Measurements from ENCODE around the gene COL26A1. TPM values are rescaled to one million over a fixed set of nuclear protein-coding genes. Genes with fewer than 3 reads are reported as not detected.

Gene COL26A1
- total RNA-seq, 6 donors from 2014 or later: 0.20 to 1.0 (median 0.30) TPM; not detected in 2

DNA sequence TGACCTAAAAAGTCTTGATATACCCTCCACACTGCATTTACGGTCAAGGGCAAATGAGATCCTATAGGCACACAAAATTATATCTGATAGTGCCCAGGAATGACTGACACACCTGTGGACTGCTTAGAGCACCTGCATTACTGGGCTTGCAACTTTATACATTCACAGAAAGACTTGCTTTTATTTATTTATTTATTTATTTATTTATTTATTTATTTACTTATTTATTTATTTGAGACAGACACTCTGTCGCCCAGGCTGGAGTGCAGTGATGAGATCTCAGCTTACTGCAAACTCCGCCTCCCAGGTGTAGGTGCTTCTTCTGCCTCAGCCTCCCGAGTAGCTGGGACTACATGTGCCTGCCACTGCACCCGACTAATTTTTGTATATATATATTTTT lies 34.5 kb upstream of the COL26A1 start:
- Histone ChIP-seq H3K4me3 (no peak overlapping the region), H3K27ac (no peak overlapping the region), H3K4me1 (no peaks in the 10 kb centered on the region), H3K27me3 (no peaks in the 10 kb centered on the region), H3K36me3 (no peaks in the 10 kb centered on the region), H3K9me3 (no peaks in the 10 kb centered on the region)
- WGBS, 2 donors: 89 to 93% methylated on average over 5 of the region's 5 CpGs
- TF ChIP-seq POLR2AphosphoS5 (IDR thresholded peaks at IDR 0.05) (no peak), POLR2A (IDR thresholded peaks at IDR 0.05) (no peak), EP300 (IDR thresholded peaks at IDR 0.05) (no peak)
- TF ChIP-seq, protein P1, sequence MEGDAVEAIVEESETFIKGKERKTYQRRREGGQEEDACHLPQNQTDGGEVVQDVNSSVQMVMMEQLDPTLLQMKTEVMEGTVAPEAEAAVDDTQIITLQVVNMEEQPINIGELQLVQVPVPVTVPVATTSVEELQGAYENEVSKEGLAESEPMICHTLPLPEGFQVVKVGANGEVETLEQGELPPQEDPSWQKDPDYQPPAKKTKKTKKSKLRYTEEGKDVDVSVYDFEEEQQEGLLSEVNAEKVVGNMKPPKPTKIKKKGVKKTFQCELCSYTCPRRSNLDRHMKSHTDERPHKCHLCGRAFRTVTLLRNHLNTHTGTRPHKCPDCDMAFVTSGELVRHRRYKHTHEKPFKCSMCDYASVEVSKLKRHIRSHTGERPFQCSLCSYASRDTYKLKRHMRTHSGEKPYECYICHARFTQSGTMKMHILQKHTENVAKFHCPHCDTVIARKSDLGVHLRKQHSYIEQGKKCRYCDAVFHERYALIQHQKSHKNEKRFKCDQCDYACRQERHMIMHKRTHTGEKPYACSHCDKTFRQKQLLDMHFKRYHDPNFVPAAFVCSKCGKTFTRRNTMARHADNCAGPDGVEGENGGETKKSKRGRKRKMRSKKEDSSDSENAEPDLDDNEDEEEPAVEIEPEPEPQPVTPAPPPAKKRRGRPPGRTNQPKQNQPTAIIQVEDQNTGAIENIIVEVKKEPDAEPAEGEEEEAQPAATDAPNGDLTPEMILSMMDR (IDR thresholded peaks at IDR 0.05): no peak
- ATAC-seq (ENCODE audit: low FRiP score in 2 of 2): no peak
- DNase-seq: no peak

DNA sequence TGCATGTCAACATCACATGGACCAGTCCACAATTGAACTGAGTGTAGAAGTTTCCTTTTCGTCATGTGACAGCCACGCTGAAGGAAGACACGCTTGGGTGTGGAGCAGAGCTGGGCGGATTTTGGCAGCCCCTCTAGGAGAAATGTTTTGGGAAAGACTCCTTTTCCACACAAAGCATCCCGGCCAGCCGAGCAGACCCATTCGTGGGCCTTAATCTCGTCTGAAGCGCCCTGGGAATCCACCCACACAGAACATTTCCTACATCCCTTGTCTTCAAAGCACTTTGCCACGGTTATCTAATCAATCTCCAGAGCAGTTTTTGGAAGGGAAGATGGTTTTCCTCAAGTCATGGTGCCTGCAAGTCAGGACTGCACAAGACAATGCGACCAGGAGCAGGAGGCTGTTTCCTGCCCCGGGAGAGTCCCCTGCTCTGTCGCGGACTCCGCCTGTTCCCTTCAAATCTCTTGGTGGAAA lies 32.6 kb upstream of the COL26A1 start:
- no peaks in the 10 kb centered on the region for H3K4me1 ChIP-seq
- H3K36me3 ChIP-seq: no peaks in the 10 kb centered on the region
- 44 to 45% methylated on average over 15 of the region's 15 CpGs for WGBS, 2 donors
- TF ChIP-seq, protein P1 (IDR thresholded peaks at IDR 0.05): no peak
- TF ChIP-seq POLR2AphosphoS5 (IDR thresholded peaks at IDR 0.05) (no peak), POLR2A (IDR thresholded peaks at IDR 0.05) (no peak), EP300 (IDR thresholded peaks at IDR 0.05) (no peak)
- no peaks in the 10 kb centered on the region for H3K27me3 ChIP-seq
- DNase-seq: no peak
- H3K27ac ChIP-seq: no peak overlapping the region
- H3K4me3 ChIP-seq: no peak overlapping the region
- ATAC-seq (ENCODE audit: low FRiP score in 2 of 2): no peak
- H3K9me3 ChIP-seq: no peaks in the 10 kb centered on the region

DNA sequence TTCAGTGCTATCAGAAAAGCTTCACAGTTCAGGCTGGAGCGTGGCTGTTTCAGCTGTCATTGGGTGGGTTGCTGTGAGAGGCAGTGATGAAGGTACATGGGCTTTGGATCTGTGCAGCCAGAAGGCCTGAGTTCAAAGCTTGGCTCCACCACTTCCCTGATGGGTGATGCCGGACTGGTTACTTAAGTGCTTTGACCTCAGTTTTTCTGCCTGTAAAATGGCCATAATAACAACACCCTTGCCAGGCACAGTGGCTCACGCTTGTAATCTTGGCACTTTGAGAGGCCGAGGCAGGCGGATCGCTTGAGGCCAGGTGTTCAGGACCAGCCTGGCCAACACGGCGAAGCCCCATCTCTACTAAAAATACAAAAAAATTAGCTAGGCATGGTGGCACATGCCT lies 30.6 kb upstream of the COL26A1 start:
- Histone ChIP-seq H3K4me1 (no peaks in the 10 kb centered on the region), H3K27ac (no peak overlapping the region), H3K4me3 (no peak overlapping the region), H3K9me3 (no peaks in the 10 kb centered on the region), H3K27me3 (no peaks in the 10 kb centered on the region), H3K36me3 (no peaks in the 10 kb centered on the region)
- WGBS, 2 donors: 91 to 96% methylated on average over 8 of the region's 8 CpGs
- ATAC-seq (ENCODE audit: low FRiP score in 2 of 2) (no peak), DNase-seq (no peak)
- TF ChIP-seq POLR2AphosphoS5 (IDR thresholded peaks at IDR 0.05): no peak
- TF ChIP-seq, protein P1 (IDR thresholded peaks at IDR 0.05): no peak
- no peak for TF ChIP-seq POLR2A (IDR thresholded peaks at IDR 0.05)
- TF ChIP-seq EP300 (IDR thresholded peaks at IDR 0.05): no peak

DNA sequence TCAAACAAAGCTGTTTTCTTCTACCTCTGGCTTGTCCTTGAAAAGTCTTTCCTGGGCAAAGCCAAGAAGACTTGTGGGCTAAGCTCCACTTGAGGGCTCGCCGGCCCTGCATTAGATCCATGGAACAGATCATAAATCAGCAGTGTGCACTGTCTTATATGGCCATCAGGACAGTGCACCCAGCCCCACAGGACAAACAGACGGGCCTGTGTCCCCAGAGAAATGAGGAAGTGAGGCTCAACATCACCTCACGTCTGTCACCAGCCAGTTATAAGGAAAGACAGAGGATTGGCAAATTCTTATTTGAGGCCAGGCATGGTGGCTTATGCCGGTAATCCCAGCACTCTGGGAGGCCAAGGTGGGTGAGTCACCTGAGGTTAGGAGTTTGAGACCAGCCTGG lies 28.8 kb upstream of the COL26A1 start:
- TF ChIP-seq EP300 (IDR thresholded peaks at IDR 0.05): no peak
- TF ChIP-seq, protein P1 (IDR thresholded peaks at IDR 0.05): no peak
- no peak for TF ChIP-seq POLR2AphosphoS5 (IDR thresholded peaks at IDR 0.05)
- TF ChIP-seq POLR2A (IDR thresholded peaks at IDR 0.05): no peak
- ATAC-seq (ENCODE audit: low FRiP score in 2 of 2) (no peak), DNase-seq (no peak)
- no peaks in the 10 kb centered on the region for H3K4me1 ChIP-seq
- H3K9me3 ChIP-seq: no peaks in the 10 kb centered on the region
- no peaks in the 10 kb centered on the region for H3K27me3 ChIP-seq
- no peaks in the 10 kb centered on the region for H3K36me3 ChIP-seq
- H3K27ac ChIP-seq: no peak overlapping the region
- 48 to 51% methylated on average over 4 to 5 of the region's 5 CpGs for WGBS, 2 donors
- H3K4me3 ChIP-seq: no peak overlapping the region

DNA sequence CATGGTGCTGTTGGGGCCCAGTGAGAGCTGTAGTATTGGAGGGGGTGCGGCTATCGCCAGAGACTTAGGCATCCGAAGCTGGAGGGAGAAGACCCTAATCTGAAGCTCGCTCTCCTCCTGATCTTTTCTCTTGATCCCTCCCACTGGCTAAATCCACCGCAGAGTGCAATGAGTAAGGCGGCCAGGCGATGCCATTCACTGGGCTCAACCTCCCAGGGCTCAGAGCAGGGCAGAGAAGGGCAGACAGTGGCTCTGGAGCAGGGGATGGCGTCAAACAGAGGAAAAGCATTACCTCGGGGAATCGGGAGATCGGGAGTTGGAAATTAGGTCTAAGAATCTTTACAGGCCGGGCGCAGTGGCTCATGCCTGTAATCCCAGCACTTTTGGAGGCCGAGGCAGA lies 22.3 kb upstream of the COL26A1 start:
- Histone ChIP-seq H3K27me3 (no peaks in the 10 kb centered on the region), H3K4me3 (no peak overlapping the region), H3K9me3 (no peaks in the 10 kb centered on the region), H3K27ac (no peak overlapping the region), H3K36me3 (no peaks in the 10 kb centered on the region), H3K4me1 (no peaks in the 10 kb centered on the region)
- no peak for DNase-seq
- TF ChIP-seq EP300 (IDR thresholded peaks at IDR 0.05) (no peak), POLR2A (IDR thresholded peaks at IDR 0.05) (no peak), POLR2AphosphoS5 (IDR thresholded peaks at IDR 0.05) (no peak)
- TF ChIP-seq, protein P1 (IDR thresholded peaks at IDR 0.05): no peak
- no peak for ATAC-seq (ENCODE audit: low FRiP score in 2 of 2)
- 88 to 89% methylated on average over 14 of the region's 14 CpGs for WGBS, 2 donors
